Brain microvascular endothelial cell (primary cell): ENCODE data around the gene ANK2.

Experiments
- DNase-seq: peaks from one replicate; pipeline ENCODE4 v3.0.0-alpha.2; 2020
- H3K27ac ChIP-seq: fragments of 250-450 bp; sonication (Bioruptor Pico); 2 replicates; pipeline ENCODE4 v1.5.1; 2020; ENCODE audit warnings: mild to moderate bottlenecking, moderate library complexity
- H3K27me3 ChIP-seq: fragments of 250-450 bp; sonication (Bioruptor Pico); replicated peaks from 2 replicates; pipeline ENCODE4 v1.5.1; 2020; ENCODE audit warnings: mild to moderate bottlenecking
- H3K36me3 ChIP-seq: fragments of 250-450 bp; sonication (Bioruptor Pico); replicated peaks from 2 replicates; pipeline ENCODE4 v1.5.1; 2020; ENCODE audit warnings: mild to moderate bottlenecking
- H3K4me3 ChIP-seq: 2 replicates; pipeline ENCODE4 v1.5.1; 2011; ENCODE audit warnings: low read depth, mild to moderate bottlenecking, control low read depth, low read length, moderate library complexity
- CTCF ChIP-seq: IDR thresholded peaks from 2 replicates; pipeline ENCODE4 v1.5.1; 2011; ENCODE audit warnings: low read depth, mild to moderate bottlenecking, moderate library complexity, low read length, control low read depth, inconsistent platforms; ENCODE audit errors: missing control alignments
- in situ Hi-C: cut with HindIII; loops from 2 replicates; pipeline ENCODE4 v1.10.0; 2017; ENCODE audit warnings: low sequenced_read_pairs, low pct_ligation_motif_present

Gene ANK2

GRCh38 chr4:113153529-113154101 is 104.2 kb downstream of the ANK2 start:
- no peak for DNase-seq
- no peak overlapping the region for H3K4me3 ChIP-seq
- in situ Hi-C loops = no loop called here
- no peaks in the 10 kb centered on the region for H3K36me3 ChIP-seq
- no peaks in the 10 kb centered on the region for H3K27me3 ChIP-seq
- no peak overlapping the region for H3K27ac ChIP-seq
- TF ChIP-seq CTCF = peak; percentile 30

- no peaks in the 10 kb centered on the region for H3K36me3 ChIP-seq
- H3K4me3 ChIP-seq = no peak overlapping the region
- H3K27me3 ChIP-seq = no peaks in the 10 kb centered on the region
- H3K27ac ChIP-seq = no peak overlapping the region
- DNase-seq = no peak
- no peak for TF ChIP-seq CTCF
- in situ Hi-C loops = no loop called here
These were observed 104.8 kb downstream of the ANK2 start for GRCh38 chr4:113154281-113154680.

- H3K4me3 ChIP-seq = no peak overlapping the region
- no peak for DNase-seq
- H3K27me3 ChIP-seq = no peaks in the 10 kb centered on the region
- no peak overlapping the region for H3K27ac ChIP-seq
- TF ChIP-seq CTCF = no peak
- in situ Hi-C loops = no loop called here
- H3K36me3 ChIP-seq = no peaks in the 10 kb centered on the region
These were observed 107.8 kb downstream of the ANK2 start for GRCh38 chr4:113157086-113157857.

- Histone ChIP-seq H3K36me3 (no peaks in the 10 kb centered on the region), H3K27me3 (no peaks in the 10 kb centered on the region), H3K27ac (no peak overlapping the region), H3K4me3 (no peak overlapping the region)
- DNase-seq = no peak
- no peak for TF ChIP-seq CTCF
- in situ Hi-C loops = no loop called here
These were observed 110.6 kb downstream of the ANK2 start for GRCh38 chr4:113159942-113160545.

GRCh38 chr4:113160548-113160947 is 111.1 kb downstream of the ANK2 start:
- Histone ChIP-seq H3K36me3 (no peaks in the 10 kb centered on the region), H3K27me3 (no peaks in the 10 kb centered on the region), H3K4me3 (no peak overlapping the region), H3K27ac (no peak overlapping the region)
- DNase-seq = no peak
- in situ Hi-C loops = no loop called here
- no peak for TF ChIP-seq CTCF
